ENCODE data around the gene SAMD4B.
"Not testable (repeated sequence)": the region's sequence is repeated elsewhere in the genome, so short reads cannot be mapped to it uniquely, and the experiment has no call there.

SAMD4B gene

GRCh38 chr19:39372047-39372802 lies 30.0 kb downstream of the SAMD4B start:
- DNase-seq (ENCODE audit: low read depth) = peak; percentile 93

GRCh38 chr19:39372941-39373340 lies 30.7 kb downstream of the SAMD4B start:
- peak; percentile 43 for DNase-seq (ENCODE audit: low read depth)

DNA sequence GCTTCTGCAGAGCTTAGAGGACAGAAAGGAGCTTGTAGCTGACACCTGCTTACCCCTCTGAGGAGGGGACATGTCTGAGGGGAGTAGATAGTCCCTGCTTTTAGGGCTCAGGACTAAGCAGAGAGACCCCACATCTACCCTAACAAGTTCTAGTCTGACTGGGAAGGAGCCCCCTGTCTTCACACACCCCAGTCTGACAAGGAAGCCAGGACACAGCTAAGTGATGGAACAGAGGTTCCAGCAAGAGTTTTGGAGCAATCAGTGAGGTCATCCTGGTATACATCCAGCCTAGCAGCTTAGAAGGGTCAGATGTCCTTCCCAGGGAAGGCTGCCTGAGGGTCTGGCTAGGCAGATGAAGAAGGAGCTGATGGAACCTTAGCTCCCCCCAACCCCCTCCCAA lies 33.7 kb downstream of the SAMD4B start:
- no peak for DNase-seq (ENCODE audit: low read depth)

DNA sequence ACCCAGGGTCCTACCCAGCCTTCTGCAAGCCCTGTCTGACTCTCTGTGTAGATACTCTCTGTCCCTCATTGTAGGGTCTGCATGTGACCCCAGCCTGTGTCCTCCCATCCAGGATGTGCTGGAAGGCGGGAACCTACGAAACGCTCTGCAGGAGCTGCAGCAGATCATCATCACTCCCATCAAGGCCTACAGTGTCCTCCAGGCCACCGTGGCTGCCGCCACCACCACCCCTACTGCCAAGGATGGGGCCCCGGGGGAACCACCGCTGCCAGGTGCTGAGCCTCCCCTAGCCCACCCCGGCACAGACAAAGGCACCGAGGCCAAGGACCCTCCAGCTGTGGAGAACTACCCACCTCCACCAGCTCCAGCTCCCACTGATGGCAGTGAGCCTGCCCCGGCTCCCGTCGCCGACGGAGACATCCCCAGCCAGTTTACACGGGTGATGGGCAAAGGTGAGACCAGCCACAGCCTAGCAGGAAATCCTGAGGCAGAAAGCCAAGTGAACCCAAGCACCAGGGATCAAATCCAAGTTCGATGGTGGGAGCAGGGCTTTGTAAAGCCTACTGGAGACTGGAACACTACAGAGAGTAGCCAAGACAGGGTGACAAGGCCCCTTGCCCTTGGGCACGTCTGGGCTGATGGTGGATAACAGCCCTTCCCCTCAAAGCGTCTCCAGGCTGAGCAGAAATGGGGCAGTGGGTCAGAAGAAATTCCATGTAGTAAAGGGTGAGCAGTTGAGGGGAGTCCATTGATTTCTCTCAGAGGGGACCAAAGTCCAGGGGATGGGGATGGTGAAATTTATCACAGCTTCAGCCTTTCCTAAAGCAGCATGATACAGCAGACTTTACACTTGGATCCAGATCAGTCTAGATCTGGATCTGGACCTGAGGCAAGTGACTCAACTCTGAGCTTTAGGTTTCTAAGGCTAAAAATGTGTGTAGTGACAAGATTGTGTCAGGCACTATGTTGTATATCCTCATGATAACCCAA lies 35.4 kb downstream of the SAMD4B start:
- no peak for DNase-seq (ENCODE audit: low read depth)

DNA sequence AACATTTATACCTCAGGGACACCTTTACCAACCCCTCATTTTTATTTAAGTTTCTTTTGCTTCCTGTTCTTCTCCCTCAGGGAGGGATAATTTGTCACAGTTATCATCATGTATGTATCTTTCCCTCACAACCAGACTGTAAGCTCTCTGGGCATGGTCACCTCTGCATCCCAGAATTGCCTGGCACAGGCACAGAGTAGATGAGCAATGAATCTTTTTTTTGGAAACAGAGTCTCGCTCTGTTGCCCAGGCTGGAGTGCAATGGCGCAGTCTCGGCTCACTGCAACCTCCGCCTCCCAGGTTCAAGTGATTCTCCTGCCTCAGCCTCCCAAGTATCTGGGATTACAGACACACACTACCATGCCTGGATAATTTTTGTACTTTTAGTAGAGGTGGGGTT lies 37.1 kb downstream of the SAMD4B start:
- not testable (repeated sequence) for DNase-seq (ENCODE audit: low read depth)

GRCh38 chr19:39379865-39380396 lies 37.7 kb downstream of the SAMD4B start:
- no peak for DNase-seq (ENCODE audit: low read depth)

DNA sequence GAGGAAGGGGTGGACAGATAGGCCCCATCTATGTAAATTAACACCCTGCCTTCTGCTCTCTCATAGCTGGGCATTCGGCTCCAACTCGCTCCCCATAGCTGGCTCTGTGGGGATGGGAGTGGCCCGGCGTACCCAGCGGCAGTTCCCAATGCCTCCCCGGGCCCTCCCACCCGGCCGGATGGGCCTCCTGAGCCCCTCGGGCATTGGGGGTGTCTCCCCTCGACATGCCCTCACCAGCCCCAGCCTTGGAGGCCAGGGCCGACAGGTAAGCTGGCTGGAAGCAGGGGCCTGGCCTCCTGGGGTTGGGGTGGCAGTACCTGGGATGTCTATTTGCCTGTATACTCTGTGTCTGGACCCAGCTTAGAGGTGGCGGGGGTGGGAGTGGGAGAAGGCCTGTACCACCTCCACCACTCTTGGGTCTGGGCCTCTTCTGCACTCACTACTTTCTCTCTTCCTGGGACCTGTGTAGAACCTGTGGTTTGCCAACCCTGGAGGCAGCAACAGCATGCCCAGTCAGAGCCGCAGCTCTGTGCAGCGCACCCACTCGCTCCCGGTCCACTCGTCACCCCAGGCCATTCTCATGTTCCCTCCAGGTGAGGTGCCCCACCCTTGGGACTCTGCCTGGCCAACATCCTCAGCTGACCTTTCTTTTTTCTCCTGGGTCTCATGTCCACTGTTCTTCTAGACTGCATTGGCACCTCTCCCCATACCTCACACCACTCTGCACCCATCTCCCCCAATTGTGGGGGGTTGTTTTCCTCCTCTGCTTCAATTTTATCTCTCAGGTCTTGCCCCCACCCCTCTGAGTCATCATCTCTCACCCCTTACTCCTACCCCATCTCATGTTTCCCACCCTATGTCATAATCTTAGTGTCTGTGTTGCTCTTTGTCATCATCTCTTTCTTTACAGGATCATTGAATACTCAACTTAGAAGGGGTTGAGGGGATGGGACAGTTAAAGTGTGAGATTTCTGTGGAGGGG lies 38.6 kb downstream of the SAMD4B start:
- no peak for DNase-seq (ENCODE audit: low read depth)

DNA sequence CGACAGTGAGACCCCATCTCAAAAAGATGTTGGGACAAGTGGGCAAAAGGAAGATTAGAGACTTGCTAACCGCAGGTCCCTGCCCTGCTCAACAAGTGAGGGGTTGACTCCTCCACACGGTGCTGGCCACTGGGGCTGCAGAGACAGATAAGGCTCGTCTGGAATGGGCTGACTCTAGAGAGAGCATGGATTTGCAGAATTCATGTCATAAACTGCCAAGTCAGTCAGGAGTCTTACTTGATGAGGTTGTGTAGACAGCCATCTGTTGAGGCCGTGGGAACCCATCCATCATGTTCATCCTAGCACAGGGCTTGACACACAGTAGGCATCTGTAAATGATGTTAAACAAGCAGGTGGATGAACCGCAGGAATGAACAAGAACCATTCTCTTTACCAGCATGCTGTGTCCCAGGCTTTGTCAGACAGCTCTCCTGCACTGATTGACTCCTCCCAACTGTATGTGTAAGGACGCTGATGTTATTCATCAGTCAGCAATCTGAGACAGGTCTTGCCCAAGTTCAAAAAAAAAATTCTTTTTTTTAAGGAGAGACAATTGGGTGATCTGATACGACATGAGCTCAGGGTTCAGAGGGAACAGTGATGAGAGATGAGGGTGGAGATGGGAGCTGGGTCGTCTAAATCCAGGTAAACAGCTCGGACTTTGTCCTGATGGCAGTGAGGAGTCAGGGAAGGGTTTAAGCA lies 39.8 kb downstream of the SAMD4B start:
- DNase-seq (ENCODE audit: low read depth) = peak; percentile 80

GRCh38 chr19:39382991-39383828 lies 41.0 kb downstream of the SAMD4B start:
- no peak for DNase-seq (ENCODE audit: low read depth)

DNA sequence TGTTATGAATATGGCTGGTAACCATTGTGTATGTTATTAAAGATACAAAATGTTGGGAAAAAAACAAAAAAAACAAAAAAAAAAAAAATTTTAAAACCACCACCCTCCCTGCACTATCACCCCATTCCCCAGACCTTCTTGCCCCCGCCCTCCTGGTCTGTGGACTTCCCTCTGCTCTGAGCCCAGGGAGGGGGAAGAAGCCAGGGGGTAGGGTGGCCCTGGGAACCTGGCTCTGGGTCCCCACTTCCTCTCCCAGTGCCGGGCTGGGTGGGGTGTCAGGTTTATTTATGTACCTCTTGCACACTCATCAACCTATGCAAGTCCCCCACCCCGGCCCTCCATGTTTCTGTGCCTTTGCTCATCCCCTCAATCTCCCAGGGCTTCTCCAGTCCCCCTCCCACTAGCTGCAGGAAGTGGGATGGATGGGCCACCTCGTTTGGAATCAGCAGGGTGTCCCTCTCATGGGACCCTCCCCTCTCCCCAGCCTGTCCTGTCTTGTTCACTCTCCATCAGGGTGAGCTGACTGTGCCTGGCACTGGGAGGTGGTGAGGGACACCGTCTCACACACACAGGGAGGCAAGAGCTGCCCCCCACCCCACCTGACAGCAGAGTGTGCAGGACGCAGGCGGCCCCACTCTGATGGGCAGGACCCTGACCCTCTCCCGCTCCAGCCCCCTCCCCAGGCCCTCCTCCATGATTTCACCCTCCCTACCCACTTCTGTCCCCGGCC lies 42.8 kb downstream of the SAMD4B start:
- DNase-seq (ENCODE audit: low read depth) = no peak

GRCh38 chr19:39385629-39386411 lies 43.6 kb downstream of the SAMD4B start:
- no peak for DNase-seq (ENCODE audit: low read depth)

- DNase-seq (ENCODE audit: low read depth) = no peak
Observed at GRCh38 chr19:39386557-39386956, 44.3 kb downstream of the SAMD4B start.

DNA sequence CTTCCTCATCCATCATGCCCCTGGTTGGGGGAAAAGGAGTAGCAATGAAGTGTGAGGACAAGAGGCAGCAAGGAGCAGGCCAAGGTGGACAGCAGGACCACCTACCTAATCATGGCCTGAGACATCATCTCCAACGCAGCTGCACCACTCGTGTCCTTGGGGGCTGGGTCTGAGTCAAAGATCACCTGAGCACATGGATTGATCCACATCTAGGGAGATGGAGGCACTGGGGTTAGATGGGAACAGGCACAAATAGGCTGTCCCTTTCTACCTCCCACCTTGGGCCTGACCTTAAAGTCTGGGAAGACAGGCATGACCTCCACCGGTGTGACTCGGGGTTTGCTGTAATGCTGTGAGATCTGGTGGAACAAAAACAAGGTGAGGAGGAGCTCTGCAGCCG lies 46.4 kb downstream of the SAMD4B start:
- no peak for DNase-seq (ENCODE audit: low read depth)

- DNase-seq (ENCODE audit: low read depth) = no peak
Observed at GRCh38 chr19:39389631-39390414, 47.6 kb downstream of the SAMD4B start.

DNA sequence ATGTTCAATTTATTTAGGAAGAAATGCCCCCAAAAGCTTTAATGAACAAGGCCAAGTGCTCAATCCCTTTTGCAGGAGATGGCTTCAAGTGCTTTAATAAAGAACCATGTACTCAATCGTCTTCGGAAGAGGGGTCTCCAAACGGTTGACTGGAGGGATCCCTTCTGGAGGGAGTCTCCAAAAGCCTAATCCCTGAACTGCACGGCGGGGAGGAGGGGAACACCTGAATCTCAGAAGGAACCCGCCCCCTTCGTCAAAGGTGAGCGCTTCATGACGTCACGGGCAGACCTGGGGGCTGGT lies 48.2 kb downstream of the SAMD4B start:
- peak; percentile 44 for DNase-seq (ENCODE audit: low read depth)

DNA sequence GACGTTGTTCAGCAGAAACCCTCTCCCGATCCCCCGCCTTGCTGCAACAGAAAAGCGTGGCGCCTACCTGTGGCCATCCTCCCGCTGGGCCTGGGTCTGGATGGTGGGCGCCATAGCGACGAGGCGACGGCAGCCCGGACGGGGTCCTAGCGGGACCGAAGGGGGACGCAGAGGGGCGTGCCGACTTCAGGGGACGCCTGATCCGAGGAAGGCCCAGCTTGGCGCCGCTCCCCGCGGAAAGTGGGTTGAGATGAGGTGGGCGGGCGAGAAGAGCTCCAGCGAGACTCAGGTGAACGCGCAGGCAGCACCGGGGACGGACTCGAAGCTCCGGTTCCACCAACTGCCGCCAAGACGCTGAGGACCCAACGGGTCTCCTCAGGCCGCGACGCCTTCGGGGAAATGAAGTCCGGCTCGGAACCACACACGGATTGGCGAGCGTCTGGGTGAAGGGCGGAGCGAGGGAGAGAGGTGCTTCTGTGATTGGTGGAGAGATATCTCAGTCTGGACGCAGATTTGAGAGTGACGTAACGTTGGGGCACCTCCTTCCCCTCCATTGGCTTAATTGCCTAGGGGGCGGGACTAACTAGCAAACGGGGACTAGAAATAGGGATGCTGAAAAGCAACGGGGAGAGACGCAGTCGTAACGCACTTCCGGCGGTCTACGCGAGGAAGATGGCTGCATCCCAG lies 48.7 kb downstream of the SAMD4B start, which contains the start of the genes MED29 and PAF1:
Gene MED29 (plus strand): TSS at position 628 of the 687 bp plus-strand sequence. CDS start 45 bp downstream, at position 673.
Gene PAF1 (minus strand): TSS at position 356 of the 687 bp plus-strand sequence. CDS start 242 bp downstream, at position 114.
- DNase-seq (ENCODE audit: low read depth) = peak; percentile 99
